ENCODE measurements around the gene TNFRSF4. TPM values are rescaled to one million over a fixed set of nuclear protein-coding genes. Genes with fewer than 3 reads are reported as not detected.

Gene TNFRSF4
- total RNA-seq, 1 donor from 2014 or later, result 0.38 TPM

- TF ChIP-seq CTCF (IDR thresholded peaks at IDR 0.05; ENCODE audit: unreplicated experiment), result no peak
- no peaks in the 10 kb centered on the region for H3K36me3 Mint-ChIP-seq (ENCODE audit: insufficient read depth)
- H3K4me1 Mint-ChIP-seq (ENCODE audit: low read depth), result peaks cover 2% of the 10 kb centered on the region
- no peak overlapping the region for H3K27ac Mint-ChIP-seq
- peaks cover 9% of the 10 kb centered on the region for H3K27me3 Mint-ChIP-seq
- no peak overlapping the region for H3K4me3 Mint-ChIP-seq (ENCODE audit: low read depth)
- DNase-seq (ENCODE audit: low spot score, unreplicated experiment), result no peak
- no peaks in the 10 kb centered on the region for H3K9me3 Mint-ChIP-seq (ENCODE audit: low read depth)
Measured at GRCh38 chr1:1204425-1204920, 9.5 kb downstream of the TNFRSF4 start.

- Mint-ChIP-seq H3K36me3 (ENCODE audit: insufficient read depth) (no peaks in the 10 kb centered on the region), H3K27ac (no peak overlapping the region), H3K4me3 (ENCODE audit: low read depth) (no peak overlapping the region), H3K9me3 (ENCODE audit: low read depth) (no peaks in the 10 kb centered on the region), H3K27me3 (peaks cover 9% of the 10 kb centered on the region), H3K4me1 (ENCODE audit: low read depth) (peaks cover 2% of the 10 kb centered on the region)
- no peak for DNase-seq (ENCODE audit: low spot score, unreplicated experiment)
- TF ChIP-seq CTCF (IDR thresholded peaks at IDR 0.05; ENCODE audit: unreplicated experiment), result no peak
Measured at GRCh38 chr1:1203561-1204424, 10.2 kb downstream of the TNFRSF4 start.

- DNase-seq (ENCODE audit: low spot score, unreplicated experiment), result no peak
- no peak overlapping the region for H3K27ac Mint-ChIP-seq
Measured at GRCh38 chr1:1202831-1203560, 11.0 kb downstream of the TNFRSF4 start.

GRCh38 chr1:1200876-1201810, 12.8 kb downstream of the TNFRSF4 start:
- no peak for TF ChIP-seq CTCF (IDR thresholded peaks at IDR 0.05; ENCODE audit: unreplicated experiment)
- H3K27me3 Mint-ChIP-seq, result peaks cover 4% of the 10 kb centered on the region
- H3K4me1 Mint-ChIP-seq (ENCODE audit: low read depth), result peaks cover 2% of the 10 kb centered on the region
- no peak for DNase-seq (ENCODE audit: low spot score, unreplicated experiment)
- peak overlapping the region; percentile 44 for H3K4me3 Mint-ChIP-seq (ENCODE audit: low read depth)
- H3K36me3 Mint-ChIP-seq (ENCODE audit: insufficient read depth), result no peaks in the 10 kb centered on the region
- H3K27ac Mint-ChIP-seq, result no peak overlapping the region
- H3K9me3 Mint-ChIP-seq (ENCODE audit: low read depth), result no peaks in the 10 kb centered on the region

More at GRCh38 chr1:1202831-1203560, 11.0 kb downstream of the TNFRSF4 start:
- Mint-ChIP-seq H3K4me1 (ENCODE audit: low read depth) (peaks cover 2% of the 10 kb centered on the region), H3K27me3 (peaks cover 9% of the 10 kb centered on the region), H3K36me3 (ENCODE audit: insufficient read depth) (no peaks in the 10 kb centered on the region), H3K9me3 (ENCODE audit: low read depth) (no peaks in the 10 kb centered on the region), H3K4me3 (ENCODE audit: low read depth) (no peak overlapping the region)
- no peak for TF ChIP-seq CTCF (IDR thresholded peaks at IDR 0.05; ENCODE audit: unreplicated experiment)

All from progenitor cell of endocrine pancreas (in vitro differentiated cells).